ENCODE measurements around the gene APPL1.

Gene APPL1

GRCh38 chr3:57227204-57227929 lies at the start of gene APPL1:
Gene APPL1, plus strand, starts transcription at chr3:57227729. Its CDS starts 155 bp downstream, at chr3:57227884.
- peak within 1 kb of the TSS; percentile 74 for H3K27ac Mint-ChIP-seq
- peak within 1 kb of the TSS; percentile 95 for H3K4me3 Mint-ChIP-seq
- H3K27me3 Mint-ChIP-seq, result no peaks in the 10 kb centered on the region
- ATAC-seq, result peak; percentile 98
- no peaks in the 10 kb centered on the region for H3K9me3 Mint-ChIP-seq
- no peaks in the 10 kb centered on the region for H3K36me3 Mint-ChIP-seq
- peaks cover 34% of the 10 kb centered on the region for H3K4me1 Mint-ChIP-seq

- ATAC-seq, result no peak
- no peak overlapping the region for H3K27ac Mint-ChIP-seq
- H3K4me3 Mint-ChIP-seq, result no peak overlapping the region
- H3K36me3 Mint-ChIP-seq, result no peaks in the 10 kb centered on the region
- no peaks in the 10 kb centered on the region for H3K4me1 Mint-ChIP-seq
- H3K27me3 Mint-ChIP-seq, result peaks cover 17% of the 10 kb centered on the region
- peaks cover 2% of the 10 kb centered on the region for H3K9me3 Mint-ChIP-seq
Observed at GRCh38 chr3:57179580-57180410, 47.7 kb upstream of the APPL1 start.

GRCh38 chr3:57184526-57184925 lies 43.0 kb upstream of the APPL1 start:
- ATAC-seq, result no peak
- H3K4me3 Mint-ChIP-seq, result no peak overlapping the region
- H3K4me1 Mint-ChIP-seq, result no peaks in the 10 kb centered on the region
- no peaks in the 10 kb centered on the region for H3K9me3 Mint-ChIP-seq
- H3K27me3 Mint-ChIP-seq, result peaks cover 10% of the 10 kb centered on the region
- H3K36me3 Mint-ChIP-seq, result no peaks in the 10 kb centered on the region
- no peak overlapping the region for H3K27ac Mint-ChIP-seq

- no peak for ATAC-seq
- H3K9me3 Mint-ChIP-seq, result no peaks in the 10 kb centered on the region
- H3K4me1 Mint-ChIP-seq, result peaks cover 10% of the 10 kb centered on the region
- no peak overlapping the region for H3K27ac Mint-ChIP-seq
- peaks cover 5% of the 10 kb centered on the region for H3K27me3 Mint-ChIP-seq
- no peaks in the 10 kb centered on the region for H3K36me3 Mint-ChIP-seq
- H3K4me3 Mint-ChIP-seq, result no peak overlapping the region
Observed at GRCh38 chr3:57192028-57192427, 35.5 kb upstream of the APPL1 start.

- H3K27ac Mint-ChIP-seq, result no peak overlapping the region
- H3K36me3 Mint-ChIP-seq, result no peaks in the 10 kb centered on the region
- H3K4me3 Mint-ChIP-seq, result no peak overlapping the region
- H3K4me1 Mint-ChIP-seq, result peaks cover 10% of the 10 kb centered on the region
- no peaks in the 10 kb centered on the region for H3K9me3 Mint-ChIP-seq
- H3K27me3 Mint-ChIP-seq, result peaks cover 7% of the 10 kb centered on the region
- no peak for ATAC-seq
Observed at GRCh38 chr3:57194641-57195040, 32.9 kb upstream of the APPL1 start.

- no peaks in the 10 kb centered on the region for H3K9me3 Mint-ChIP-seq
- no peak for ATAC-seq
- no peaks in the 10 kb centered on the region for H3K4me1 Mint-ChIP-seq
- H3K4me3 Mint-ChIP-seq, result no peak within 1 kb of the TSS
- peaks cover 7% of the 10 kb centered on the region for H3K27me3 Mint-ChIP-seq
- no peaks in the 10 kb centered on the region for H3K36me3 Mint-ChIP-seq
- no peak within 1 kb of the TSS for H3K27ac Mint-ChIP-seq
Observed at GRCh38 chr3:57199895-57200297, 27.6 kb upstream of the APPL1 start, which contains the start of gene HESX1. Gene HESX1, minus strand, starts transcription at chr3:57199978. Its CDS starts 60 bp downstream, at chr3:57199918.

- no peaks in the 10 kb centered on the region for H3K4me1 Mint-ChIP-seq
Observed at GRCh38 chr3:57206423-57206822, 21.1 kb upstream of the APPL1 start.

GRCh38 chr3:57221883-57222282 lies 5.6 kb upstream of the APPL1 start:
- Mint-ChIP-seq H3K4me3 (no peak overlapping the region), H3K36me3 (no peaks in the 10 kb centered on the region), H3K27ac (no peak overlapping the region), H3K4me1 (peaks cover 10% of the 10 kb centered on the region), H3K9me3 (no peaks in the 10 kb centered on the region), H3K27me3 (no peaks in the 10 kb centered on the region)
- no peak for ATAC-seq

More at GRCh38 chr3:57206423-57206822, 21.1 kb upstream of the APPL1 start:
- Mint-ChIP-seq H3K9me3 (no peaks in the 10 kb centered on the region), H3K36me3 (no peaks in the 10 kb centered on the region), H3K27ac (no peak overlapping the region), H3K27me3 (no peaks in the 10 kb centered on the region), H3K4me3 (no peak overlapping the region)
- ATAC-seq, result no peak

- peaks cover 27% of the 10 kb centered on the region for H3K4me1 Mint-ChIP-seq
- H3K27ac Mint-ChIP-seq, result no peak overlapping the region
- no peaks in the 10 kb centered on the region for H3K27me3 Mint-ChIP-seq
- no peaks in the 10 kb centered on the region for H3K36me3 Mint-ChIP-seq
- no peak overlapping the region for H3K4me3 Mint-ChIP-seq
- H3K9me3 Mint-ChIP-seq, result no peaks in the 10 kb centered on the region
- ATAC-seq, result no peak
Observed at GRCh38 chr3:57224856-57225255, 2.7 kb upstream of the APPL1 start.

- Mint-ChIP-seq H3K9me3 (no peaks in the 10 kb centered on the region), H3K4me3 (no peak overlapping the region), H3K27ac (peak overlapping the region; percentile 74), H3K36me3 (no peaks in the 10 kb centered on the region), H3K4me1 (peaks cover 34% of the 10 kb centered on the region), H3K27me3 (no peaks in the 10 kb centered on the region)
- no peak for ATAC-seq
Observed at GRCh38 chr3:57226176-57226575, 1.4 kb upstream of the APPL1 start.

GRCh38 chr3:57227930-57228751 lies 612 bp downstream of the APPL1 start:
- H3K4me3 Mint-ChIP-seq, result peak overlapping the region; percentile 95
- H3K4me1 Mint-ChIP-seq, result peaks cover 34% of the 10 kb centered on the region
- H3K36me3 Mint-ChIP-seq, result no peaks in the 10 kb centered on the region
- no peaks in the 10 kb centered on the region for H3K9me3 Mint-ChIP-seq
- no peaks in the 10 kb centered on the region for H3K27me3 Mint-ChIP-seq
- peak; percentile 76 for ATAC-seq
- H3K27ac Mint-ChIP-seq, result peak overlapping the region; percentile 72

GRCh38 chr3:57230006-57230405 lies 2.5 kb downstream of the APPL1 start:
- ATAC-seq, result no peak
- no peaks in the 10 kb centered on the region for H3K36me3 Mint-ChIP-seq
- H3K9me3 Mint-ChIP-seq, result no peaks in the 10 kb centered on the region
- peak overlapping the region; percentile 95 for H3K4me3 Mint-ChIP-seq
- peaks cover 41% of the 10 kb centered on the region for H3K4me1 Mint-ChIP-seq
- H3K27ac Mint-ChIP-seq, result no peak overlapping the region
- no peaks in the 10 kb centered on the region for H3K27me3 Mint-ChIP-seq

GRCh38 chr3:57233799-57234198 lies 6.3 kb downstream of the APPL1 start:
- Mint-ChIP-seq H3K9me3 (no peaks in the 10 kb centered on the region), H3K27ac (peak overlapping the region; percentile 90), H3K4me3 (no peak overlapping the region), H3K27me3 (no peaks in the 10 kb centered on the region), H3K4me1 (peaks cover 34% of the 10 kb centered on the region), H3K36me3 (peaks cover 8% of the 10 kb centered on the region)
- no peak for ATAC-seq

- peaks cover 23% of the 10 kb centered on the region for H3K4me1 Mint-ChIP-seq
- no peaks in the 10 kb centered on the region for H3K9me3 Mint-ChIP-seq
- peak overlapping the region; percentile 71 for H3K4me3 Mint-ChIP-seq
- peak overlapping the region; percentile 90 for H3K27ac Mint-ChIP-seq
- ATAC-seq, result peak; percentile 80
- H3K36me3 Mint-ChIP-seq, result peaks cover 18% of the 10 kb centered on the region
- H3K27me3 Mint-ChIP-seq, result no peaks in the 10 kb centered on the region
Observed at GRCh38 chr3:57234613-57235575, 7.4 kb downstream of the APPL1 start.

Data from stimulated activated memory B cell treated with anti-CD40 and anti-IgM and Interleukin-4, amounts not matched to agents 10 μg/mL and 1 μg/mL and 100 μg/mL, for 72 hours (primary cell).